GM19452 (cell line): Measurements from ENCODE around the gene ACOT11.
"Not testable (repeated sequence)": the region's sequence is repeated elsewhere in the genome, so short reads cannot be mapped to it uniquely, and the experiment has no call there.

Source experiments
- ATAC-seq: cut with Tn5 transposase; IDR thresholded peaks from one replicate; pipeline ENCODE4 v1.9.1; 2021; ENCODE audit not compliant: unreplicated experiment

Gene ACOT11

GRCh38 chr1:54547601-54548388 is at the start of gene ACOT11:
Gene ACOT11, plus strand, starts transcription at chr1:54548228. Its CDS starts 82 bp downstream, at chr1:54548310.
- ATAC-seq, result no peak

- no peak for ATAC-seq
These were observed 49.5 kb upstream of the ACOT11 start for GRCh38 chr1:54498383-54499096.

- ATAC-seq, result no peak
These were observed 49.0 kb upstream of the ACOT11 start for GRCh38 chr1:54499097-54499359.

GRCh38 chr1:54499360-54500106 is 48.5 kb upstream of the ACOT11 start:
- no peak for ATAC-seq

- ATAC-seq, result no peak
These were observed 48.0 kb upstream of the ACOT11 start for GRCh38 chr1:54500107-54500431.

GRCh38 chr1:54501849-54502248 is 46.2 kb upstream of the ACOT11 start:
- no peak for ATAC-seq

GRCh38 chr1:54502342-54502741 is 45.7 kb upstream of the ACOT11 start:
- ATAC-seq, result no peak

- ATAC-seq, result no peak
These were observed 41.4 kb upstream of the ACOT11 start for GRCh38 chr1:54506594-54506993.

- no peak for ATAC-seq
These were observed 40.8 kb upstream of the ACOT11 start for GRCh38 chr1:54507033-54507870.

- no peak for ATAC-seq
These were observed 37.2 kb upstream of the ACOT11 start for GRCh38 chr1:54510715-54511270.

- ATAC-seq, result not testable (repeated sequence)
These were observed 34.0 kb upstream of the ACOT11 start for GRCh38 chr1:54513921-54514580.

- no peak for ATAC-seq
These were observed 31.6 kb upstream of the ACOT11 start for GRCh38 chr1:54516249-54516920.

GRCh38 chr1:54517496-54517895 is 30.5 kb upstream of the ACOT11 start:
- ATAC-seq, result no peak

- no peak for ATAC-seq
These were observed 29.5 kb upstream of the ACOT11 start for GRCh38 chr1:54518489-54518888.

GRCh38 chr1:54519709-54520108 is 28.3 kb upstream of the ACOT11 start:
- ATAC-seq, result no peak

- ATAC-seq, result no peak
These were observed 27.3 kb upstream of the ACOT11 start for GRCh38 chr1:54520631-54521321.

- ATAC-seq, result not testable (repeated sequence)
These were observed 21.5 kb upstream of the ACOT11 start for GRCh38 chr1:54526565-54526964.

- no peak for ATAC-seq
These were observed 19.4 kb upstream of the ACOT11 start for GRCh38 chr1:54528613-54529012.

GRCh38 chr1:54532033-54532432 is 16.0 kb upstream of the ACOT11 start:
- no peak for ATAC-seq
